ENCODE results near the gene ADORA2A. TPM values are rescaled to one million over a fixed set of nuclear protein-coding genes. Genes with fewer than 3 reads are reported as not detected.

Gene ADORA2A
- total and polyA plus RNA-seq, 2 of the 13 experiments (the other 11 are each of a cell fraction or from before 2014, with no cell fraction given): 3.3 to 5.0 TPM

DNA sequence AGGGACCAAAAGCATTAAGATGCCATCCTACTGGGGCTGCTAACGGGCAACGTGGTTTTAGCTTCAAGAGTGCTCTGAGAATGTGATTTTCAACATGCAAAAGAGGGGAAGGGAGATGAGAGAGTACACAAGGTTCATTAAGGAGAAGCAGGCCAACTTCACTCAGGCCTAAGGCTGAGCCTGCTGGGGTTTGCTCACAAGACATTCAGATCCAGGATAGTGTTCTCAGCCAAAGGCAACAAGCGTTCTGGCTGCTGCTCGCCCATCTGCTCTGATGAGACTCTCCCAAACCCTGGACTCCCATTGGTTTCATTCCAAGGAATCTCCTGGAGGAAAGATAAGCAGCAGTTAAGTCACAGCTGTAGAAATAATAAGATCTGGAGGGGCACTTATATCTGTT is 44.2 kb downstream of the ADORA2A start (continued):
- TF ChIP-seq, protein P1, sequence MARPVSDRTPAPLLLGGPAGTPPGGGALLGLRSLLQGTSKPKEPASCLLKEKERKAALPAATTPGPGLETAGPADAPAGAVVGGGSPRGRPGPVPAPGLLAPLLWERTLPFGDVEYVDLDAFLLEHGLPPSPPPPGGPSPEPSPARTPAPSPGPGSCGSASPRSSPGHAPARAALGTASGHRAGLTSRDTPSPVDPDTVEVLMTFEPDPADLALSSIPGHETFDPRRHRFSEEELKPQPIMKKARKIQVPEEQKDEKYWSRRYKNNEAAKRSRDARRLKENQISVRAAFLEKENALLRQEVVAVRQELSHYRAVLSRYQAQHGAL (CRISPR knock-in tag; IDR thresholded peaks at IDR 0.05; ENCODE audit: not compliant biosample characterization): no peak
- no peak for TF ChIP-seq ZC3H4 (CRISPR knock-in tag; IDR thresholded peaks at IDR 0.05; ENCODE audit: borderline replicate concordance)
- TF ChIP-seq JDP2 (CRISPR knock-in tag; IDR thresholded peaks at IDR 0.05; ENCODE audit: borderline replicate concordance): no peak
- TF ChIP-seq, protein P2, sequence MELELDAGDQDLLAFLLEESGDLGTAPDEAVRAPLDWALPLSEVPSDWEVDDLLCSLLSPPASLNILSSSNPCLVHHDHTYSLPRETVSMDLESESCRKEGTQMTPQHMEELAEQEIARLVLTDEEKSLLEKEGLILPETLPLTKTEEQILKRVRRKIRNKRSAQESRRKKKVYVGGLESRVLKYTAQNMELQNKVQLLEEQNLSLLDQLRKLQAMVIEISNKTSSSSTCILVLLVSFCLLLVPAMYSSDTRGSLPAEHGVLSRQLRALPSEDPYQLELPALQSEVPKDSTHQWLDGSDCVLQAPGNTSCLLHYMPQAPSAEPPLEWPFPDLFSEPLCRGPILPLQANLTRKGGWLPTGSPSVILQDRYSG (CRISPR knock-in tag; IDR thresholded peaks at IDR 0.05): no peak
- TF ChIP-seq CHD4 (IDR thresholded peaks at IDR 0.05; ENCODE audit: borderline replicate concordance, low read length): no peak
- no peak for TF ChIP-seq ZNF12 (CRISPR knock-in tag; IDR thresholded peaks at IDR 0.05)
- TF ChIP-seq ZNF782 (CRISPR knock-in tag; IDR thresholded peaks at IDR 0.05; ENCODE audit: borderline replicate concordance): no peak
- no peak for TF ChIP-seq MTA3 (CRISPR knock-in tag; IDR thresholded peaks at IDR 0.05)
- TF ChIP-seq ZNF530 (CRISPR knock-in tag; IDR thresholded peaks at IDR 0.05; ENCODE audit: low read depth): no peak
- TF ChIP-seq, protein P3, sequence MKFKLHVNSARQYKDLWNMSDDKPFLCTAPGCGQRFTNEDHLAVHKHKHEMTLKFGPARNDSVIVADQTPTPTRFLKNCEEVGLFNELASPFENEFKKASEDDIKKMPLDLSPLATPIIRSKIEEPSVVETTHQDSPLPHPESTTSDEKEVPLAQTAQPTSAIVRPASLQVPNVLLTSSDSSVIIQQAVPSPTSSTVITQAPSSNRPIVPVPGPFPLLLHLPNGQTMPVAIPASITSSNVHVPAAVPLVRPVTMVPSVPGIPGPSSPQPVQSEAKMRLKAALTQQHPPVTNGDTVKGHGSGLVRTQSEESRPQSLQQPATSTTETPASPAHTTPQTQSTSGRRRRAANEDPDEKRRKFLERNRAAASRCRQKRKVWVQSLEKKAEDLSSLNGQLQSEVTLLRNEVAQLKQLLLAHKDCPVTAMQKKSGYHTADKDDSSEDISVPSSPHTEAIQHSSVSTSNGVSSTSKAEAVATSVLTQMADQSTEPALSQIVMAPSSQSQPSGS (CRISPR knock-in tag; IDR thresholded peaks at IDR 0.05): no peak

DNA sequence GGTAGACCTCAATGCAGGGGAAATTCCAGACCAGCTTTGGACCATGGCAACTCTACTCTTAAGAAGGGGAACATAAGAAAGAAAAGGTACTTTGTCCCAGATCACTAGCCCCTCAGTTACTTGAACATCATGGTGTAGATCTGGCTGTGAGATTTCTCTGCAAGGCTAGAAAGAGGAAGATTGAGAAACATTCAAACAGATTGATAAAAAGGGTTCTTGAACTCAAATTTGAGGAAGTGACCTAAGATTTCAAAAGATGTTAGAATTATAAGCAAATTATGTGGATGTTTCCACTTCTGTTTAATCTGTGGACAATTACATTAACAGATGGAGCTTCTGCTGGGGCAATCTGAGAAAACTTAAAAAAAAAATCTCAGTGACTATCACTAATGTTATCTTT is 45.9 kb downstream of the ADORA2A start:
- H3K9ac ChIP-seq (ENCODE audit: insufficient read depth, low read depth, low read length): no peak overlapping the region
- no peaks in the 10 kb centered on the region for H4K20me1 ChIP-seq (ENCODE audit: insufficient read depth, low read length)
- H3K27me3 ChIP-seq (ENCODE audit: control insufficient read depth in 1 of 2, insufficient read depth in 2 of 2, low read length in 2 of 2): no peaks in the 10 kb centered on the region
- no peaks in the 10 kb centered on the region for H3K79me2 ChIP-seq (ENCODE audit: insufficient read depth, low read length)
- H2AFZ ChIP-seq (ENCODE audit: low read length): no peak overlapping the region
- FAIRE-seq (no peak), ATAC-seq (no peak), DNase-seq (ENCODE audit: low spot score) (no peak)
- H3K4me2 ChIP-seq (ENCODE audit: low read depth, low read length): no peak overlapping the region
- in situ Hi-C loops (cut with HindIII; ENCODE audit: extremely low pct_ligation_motif_present, low pct_unique_long_range_greater_than_20kb) (no loop called here), intact Hi-C loops (cut with micrococcal nuclease; ENCODE audit: unreplicated experiment) (no loop called here)
- TF ChIP-seq ZBTB42 (CRISPR knock-in tag; IDR thresholded peaks at IDR 0.05) (no peak), HMG20A (CRISPR knock-in tag; IDR thresholded peaks at IDR 0.05; ENCODE audit: borderline replicate concordance) (no peak), THYN1 (CRISPR knock-in tag; IDR thresholded peaks at IDR 0.05; ENCODE audit: borderline replicate concordance, low read depth) (no peak), ZNF235 (CRISPR knock-in tag; IDR thresholded peaks at IDR 0.05; ENCODE audit: borderline replicate concordance) (no peak), SNAPC2 (CRISPR knock-in tag; IDR thresholded peaks at IDR 0.05) (no peak), FLYWCH1 (CRISPR knock-in tag; IDR thresholded peaks at IDR 0.05) (no peak), FOXP1 (IDR thresholded peaks at IDR 0.05) (no peak), FOXP1 (CRISPR knock-in tag; IDR thresholded peaks at IDR 0.05) (no peak), EZH2 (conservative IDR thresholded peaks at IDR 0.05; ENCODE audit: low read depth, low read length) (no peak), CBX1 (IDR thresholded peaks at IDR 0.05; ENCODE audit: low read depth) (no peak), MXI1 (IDR thresholded peaks at IDR 0.05; ENCODE audit: borderline replicate concordance, low read depth, low read length) (no peak), NFATC3 (CRISPR knock-in tag; IDR thresholded peaks at IDR 0.05) (no peak), RBM22 (optimal IDR thresholded peaks at IDR 0.05; ENCODE audit: low read length) (no peak), ZFY (CRISPR knock-in tag; IDR thresholded peaks at IDR 0.05) (no peak)
- BruUV-seq (replicated peaks): no TSS peak
- ChIA-PET POLR2A (interaction anchor here (0.7 kb wide), 1 partner anchor 49 kb away, joined by 4 read pairs; no protein-coding TSS in a partner anchor), CTCF (ENCODE audit: low intra/inter-chr PET ratio, low total read pairs) (no interaction called here)
- H3K27ac ChIP-seq (ENCODE audit: extremely low read length, insufficient read depth, low read length): no peak overlapping the region
- no peaks in the 10 kb centered on the region for H3K36me3 ChIP-seq (replicated peaks in 1 of 2; ENCODE audit: control insufficient read depth in 1 of 2, insufficient read depth in 2 of 2, low read length in 2 of 2)
- H3K9me3 ChIP-seq (ENCODE audit: low read length): no peaks in the 10 kb centered on the region
- H3K4me3 ChIP-seq (replicated peaks in 1 of 3; ENCODE audit: insufficient read depth in 1 of 3, low read depth in 2 of 3, low read length in 3 of 3): no peak overlapping the region
- H3K4me1 ChIP-seq (ENCODE audit: insufficient read depth, low read length): peaks cover 31% of the 10 kb centered on the region

All from HepG2 (cell line).